ENCODE measurements around the gene TFAP2C. TPM values are rescaled to one million over a fixed set of nuclear protein-coding genes. Genes with fewer than 3 reads are reported as not detected.
"Not testable (repeated sequence)": the region's sequence is repeated elsewhere in the genome, so short reads cannot be mapped to it uniquely, and the experiment has no call there.

Gene TFAP2C
- total RNA-seq, 1 experiment from 2014 or later: 37.6 TPM

- intact Hi-C loops (cut with micrococcal nuclease): no loop called here
- no peaks in the 10 kb centered on the region for H3F3A ChIP-seq (ENCODE audit: low read length, unreplicated experiment)
- TF ChIP-seq CTCF (conservative IDR thresholded peaks at IDR 0.05; ENCODE audit: low read depth, low read length): no peak
- TF ChIP-seq EZH2phosphoT487 (IDR thresholded peaks at IDR 0.05; ENCODE audit: borderline replicate concordance, low read length): no peak
- no peak for TF ChIP-seq EZH2 (IDR thresholded peaks at IDR 0.05; ENCODE audit: low read length, unreplicated experiment)
- H3K27me3 ChIP-seq (ENCODE audit: low read length): no peaks in the 10 kb centered on the region
- H3K9ac ChIP-seq (ENCODE audit: low read length): no peak overlapping the region
- no peak overlapping the region for H3K4me2 ChIP-seq (ENCODE audit: low read length)
- DNase-seq: no peak
- ChIA-PET POLR2A (ENCODE audit: unreplicated experiment) (no interaction called here), CTCF (no interaction called here)
- H3K79me2 ChIP-seq (ENCODE audit: low read length): no peaks in the 10 kb centered on the region
- H2AFZ ChIP-seq (ENCODE audit: low read length): no peak overlapping the region
- no peak overlapping the region for H3K4me3 ChIP-seq (ENCODE audit: low read length)
- ATAC-seq: no peak
- no peaks in the 10 kb centered on the region for H3K4me1 ChIP-seq (ENCODE audit: insufficient read depth, low read length)
- no peaks in the 10 kb centered on the region for H3K9me2 ChIP-seq (replicated peaks; ENCODE audit: low read length)
- no peaks in the 10 kb centered on the region for H3K9me3 ChIP-seq (ENCODE audit: low read length)
- H3K27ac ChIP-seq (ENCODE audit: low read length): no peak overlapping the region
- no peaks in the 10 kb centered on the region for H4K20me1 ChIP-seq (ENCODE audit: low read length)
- BruUV-seq (replicated peaks): no TSS peak
- H3K36me3 ChIP-seq (ENCODE audit: low read depth, low read length): no peaks in the 10 kb centered on the region
Observed at GRCh38 chr20:56617489-56617888, 11.6 kb upstream of the TFAP2C start.

GRCh38 chr20:56621730-56622129 is 7.4 kb upstream of the TFAP2C start:
- H3K4me1 ChIP-seq (ENCODE audit: insufficient read depth, low read length): no peaks in the 10 kb centered on the region
- no peak for ATAC-seq
- CTCF ChIA-PET: no interaction called here
- no peaks in the 10 kb centered on the region for H3K79me2 ChIP-seq (ENCODE audit: low read length)
- no peak overlapping the region for H3K4me2 ChIP-seq (ENCODE audit: low read length)
- H3K4me3 ChIP-seq (ENCODE audit: low read length): no peak overlapping the region
- H4K20me1 ChIP-seq (ENCODE audit: low read length): no peaks in the 10 kb centered on the region
- no peak overlapping the region for H2AFZ ChIP-seq (ENCODE audit: low read length)
- no peaks in the 10 kb centered on the region for H3F3A ChIP-seq (ENCODE audit: low read length, unreplicated experiment)
- TF ChIP-seq CTCF (conservative IDR thresholded peaks at IDR 0.05; ENCODE audit: low read depth, low read length) (no peak), EZH2 (IDR thresholded peaks at IDR 0.05; ENCODE audit: low read length, unreplicated experiment) (no peak), EZH2phosphoT487 (IDR thresholded peaks at IDR 0.05; ENCODE audit: borderline replicate concordance, low read length) (no peak)
- H3K9me2 ChIP-seq (replicated peaks; ENCODE audit: low read length): no peaks in the 10 kb centered on the region
- H3K9ac ChIP-seq (ENCODE audit: low read length): no peak overlapping the region
- no peaks in the 10 kb centered on the region for H3K27me3 ChIP-seq (ENCODE audit: low read length)
- no peaks in the 10 kb centered on the region for H3K36me3 ChIP-seq (ENCODE audit: low read depth, low read length)
- POLR2A ChIA-PET (ENCODE audit: unreplicated experiment): no interaction called here
- intact Hi-C loops (cut with micrococcal nuclease): no loop called here
- BruUV-seq (replicated peaks): no TSS peak
- no peak for DNase-seq
- no peak overlapping the region for H3K27ac ChIP-seq (ENCODE audit: low read length)
- H3K9me3 ChIP-seq (ENCODE audit: low read length): no peaks in the 10 kb centered on the region

GRCh38 chr20:56623930-56624329 is 5.2 kb upstream of the TFAP2C start:
- H4K20me1 ChIP-seq (ENCODE audit: low read length); DNase-seq; intact Hi-C loops (cut with micrococcal nuclease); H3K27me3 ChIP-seq (ENCODE audit: low read length); H3K36me3 ChIP-seq (ENCODE audit: low read depth, low read length); BruUV-seq (replicated peaks); H3K27ac ChIP-seq (ENCODE audit: low read length); POLR2A ChIA-PET (ENCODE audit: unreplicated experiment); H3K9me3 ChIP-seq (ENCODE audit: low read length); H3K9me2 ChIP-seq (replicated peaks; ENCODE audit: low read length); ATAC-seq; H3K4me1 ChIP-seq (ENCODE audit: insufficient read depth, low read length); H3K4me3 ChIP-seq (ENCODE audit: low read length); H3K79me2 ChIP-seq (ENCODE audit: low read length); H3K4me2 ChIP-seq (ENCODE audit: low read length); H3K9ac ChIP-seq (ENCODE audit: low read length); H2AFZ ChIP-seq (ENCODE audit: low read length); CTCF ChIA-PET; H3F3A ChIP-seq (ENCODE audit: low read length, unreplicated experiment): not testable (repeated sequence)

Measured in PC-3 (cell line).